NCI-H1417 treated with DMSO at 0.1 percent for 48 hours (cell line): Measurements from ENCODE around the gene CA7.
A peak's percentile ranks its signal among the peaks of the same experiment; 100 is the strongest.

Experiments
- DNase-seq: peaks from one replicate; lab custom pipeline; 2025; lab: John Stamatoyannopoulos, UW

CA7 gene

GRCh38 chr16:66844342-66845079 lies at the start of gene CA7:
CA7 (plus strand) TSS chr16:66844414; CDS start chr16:66844488, 74 bp downstream.
- no peak for DNase-seq

- no peak for DNase-seq
Observed at GRCh38 chr16:66798161-66798560, 46.1 kb upstream of the CA7 start.

- no peak for DNase-seq
Observed at GRCh38 chr16:66800856-66801255, 43.4 kb upstream of the CA7 start.

- DNase-seq = no peak
Observed at GRCh38 chr16:66801320-66802105, 42.7 kb upstream of the CA7 start, which contains the start of gene TERB1. TERB1 (minus strand) TSS chr16:66801584; CDS start chr16:66796798, 4,786 bp downstream.

- DNase-seq = no peak
Observed at GRCh38 chr16:66802159-66802558, 42.1 kb upstream of the CA7 start.

- DNase-seq = no peak
Observed at GRCh38 chr16:66809765-66810164, 34.4 kb upstream of the CA7 start.

- DNase-seq = no peak
Observed at GRCh38 chr16:66810391-66810790, 33.8 kb upstream of the CA7 start.

- DNase-seq = no peak
Observed at GRCh38 chr16:66811043-66811442, 33.2 kb upstream of the CA7 start.

- DNase-seq = no peak
Observed at GRCh38 chr16:66814734-66815133, 29.5 kb upstream of the CA7 start.

GRCh38 chr16:66824006-66824405 lies 20.2 kb upstream of the CA7 start:
- no peak for DNase-seq

GRCh38 chr16:66830422-66831404 lies 13.5 kb upstream of the CA7 start, which contains the start of gene NAE1:
NAE1 (minus strand) TSS chr16:66830976; CDS start chr16:66830899, 77 bp downstream.
- peak; percentile 35 for DNase-seq

- DNase-seq = no peak
Observed at GRCh38 chr16:66832190-66832589, 12.0 kb upstream of the CA7 start.

GRCh38 chr16:66832661-66833305 lies 11.4 kb upstream of the CA7 start:
- DNase-seq = no peak

GRCh38 chr16:66834746-66835145 lies 9.5 kb upstream of the CA7 start:
- no peak for DNase-seq

GRCh38 chr16:66840883-66841282 lies 3.3 kb upstream of the CA7 start:
- DNase-seq = no peak

- no peak for DNase-seq
Observed at GRCh38 chr16:66841366-66841765, 2.8 kb upstream of the CA7 start.

GRCh38 chr16:66842765-66843164 lies 1.4 kb upstream of the CA7 start:
- no peak for DNase-seq

- no peak for DNase-seq
Observed at GRCh38 chr16:66843191-66843590, 1.0 kb upstream of the CA7 start.

- no peak for DNase-seq
Observed at GRCh38 chr16:66844009-66844341, 239 bp upstream of the CA7 start.

- DNase-seq = no peak
Observed at GRCh38 chr16:66845080-66845410, 831 bp downstream of the CA7 start.

- DNase-seq = no peak
Observed at GRCh38 chr16:66845791-66846221, 1.6 kb downstream of the CA7 start.

GRCh38 chr16:66846266-66846665 lies 2.1 kb downstream of the CA7 start:
- DNase-seq = no peak
